NCI-H1105 (cell line): ENCODE data around the gene LMF1.
"Not testable (repeated sequence)": the region's sequence is repeated elsewhere in the genome, so short reads cannot be mapped to it uniquely, and the experiment has no call there.

ENCODE experiments used
- DNase-seq: peaks from one replicate; lab custom pipeline; 2025; lab: John Stamatoyannopoulos, UW

The LMF1 gene

GRCh38 chr16:948767-949166, 22.0 kb downstream of the LMF1 start:
- not testable (repeated sequence) for DNase-seq

GRCh38 chr16:947922-948303, 22.9 kb downstream of the LMF1 start:
- not testable (repeated sequence) for DNase-seq

- no peak for DNase-seq
Measured at GRCh38 chr16:947255-947921, 23.4 kb downstream of the LMF1 start.

GRCh38 chr16:946048-946395, 24.8 kb downstream of the LMF1 start:
- DNase-seq, result no peak

- no peak for DNase-seq
Measured at GRCh38 chr16:945271-946047, 25.3 kb downstream of the LMF1 start.

GRCh38 chr16:943971-944370, 26.8 kb downstream of the LMF1 start:
- no peak for DNase-seq

GRCh38 chr16:942436-943060, 28.2 kb downstream of the LMF1 start:
- no peak for DNase-seq

- DNase-seq, result no peak
Measured at GRCh38 chr16:939941-940340, 30.8 kb downstream of the LMF1 start.

- DNase-seq, result no peak
Measured at GRCh38 chr16:939311-939710, 31.5 kb downstream of the LMF1 start.

- DNase-seq, result no peak
Measured at GRCh38 chr16:938752-939151, 32.0 kb downstream of the LMF1 start.

GRCh38 chr16:938136-938535, 32.6 kb downstream of the LMF1 start:
- DNase-seq, result no peak

GRCh38 chr16:937723-938122, 33.1 kb downstream of the LMF1 start:
- DNase-seq, result no peak

- DNase-seq, result no peak
Measured at GRCh38 chr16:937311-937710, 33.5 kb downstream of the LMF1 start.

GRCh38 chr16:935684-936083, 35.1 kb downstream of the LMF1 start:
- DNase-seq, result no peak

- DNase-seq, result no peak
Measured at GRCh38 chr16:934178-934577, 36.6 kb downstream of the LMF1 start.

GRCh38 chr16:933581-933980, 37.2 kb downstream of the LMF1 start:
- DNase-seq, result no peak

- DNase-seq, result no peak
Measured at GRCh38 chr16:932831-933330, 37.9 kb downstream of the LMF1 start.

GRCh38 chr16:931626-932500, 38.9 kb downstream of the LMF1 start:
- no peak for DNase-seq

- no peak for DNase-seq
Measured at GRCh38 chr16:931171-931570, 39.6 kb downstream of the LMF1 start.

GRCh38 chr16:930511-930910, 40.3 kb downstream of the LMF1 start:
- DNase-seq, result no peak

- no peak for DNase-seq
Measured at GRCh38 chr16:930076-930475, 40.7 kb downstream of the LMF1 start.
